Pancreas (tissue), 10 donors: ENCODE measurements around the gene ABCG1. TPM values are rescaled to one million over a fixed set of nuclear protein-coding genes. Genes with fewer than 3 reads are reported as not detected.

Source experiments
- ATAC-seq, 4 donors: fragments of 200-7000 bp; cut with Tn5 transposase; one replicate each; pipeline versions ENCODE4 v1.8.0 to v1.9.1; 2020; ENCODE audit warnings: mild to moderate bottlenecking in 4 of 4, moderate library complexity in 4 of 4
- DNase-seq, 6 donors: peaks; one replicate each; pipeline ENCODE4 v3.0.0-alpha.2; 2020
- FAIRE-seq: peaks from 2 replicates; lab custom pipeline; 2012; peaks lifted over from hg19 to GRCh38; lab: Jason Lieb, UNC
- H3K27ac ChIP-seq, 4 donors: fragments of 200-600 bp; sonication (generic); 1 replicate in 3 of 4; 2 replicates in 1 of 4; pipeline versions ENCODE4 v1.5.0 to v1.8.0; 2020
- H3K27me3 ChIP-seq, 4 donors: fragments of 200-600 bp; one replicate each; pipeline ENCODE4 v1.8.0; 2021
- H3K36me3 ChIP-seq, 3 donors: fragments of 200-600 bp; sonication (generic) in 1 of 3; one replicate each; pipeline versions ENCODE4 v1.5.0 to v1.8.0; 2020 to 2021
- H3K4me1 ChIP-seq, 3 donors: fragments of 200-600 bp; one replicate each; pipeline ENCODE4 v1.8.0; 2021
- H3K4me3 ChIP-seq, 4 donors: fragments of 200-600 bp; sonication (generic) in 2 of 4; one replicate each; pipeline versions ENCODE4 v1.5.0 to v1.8.0; 2020 to 2021
- H3K9me3 ChIP-seq, 4 donors: fragments of 200-600 bp; one replicate each; pipeline ENCODE4 v1.8.0; 2021
- WGBS, 2 donors: extraction: QIAGEN DNeasy Blood & Tissue Kit; methylation state at CpG; one replicate each; pipeline ENCODE4 v1.1.7; 2013; 5-methylcytosine and 5-hydroxymethylcytosine counted together
- intact Hi-C, 3 donors: fragments of 100-400 bp; cut with DNase I; formaldehyde crosslinking; loops; one replicate each; pipeline versions ENCODE4 v1.11.1 to v1.14.2; 2022
- polyA plus RNA-seq, 2 donors: library from polyadenylated mRNA; stranded (reverse); fragments of 200-250 nt; gene quantifications; one replicate each; pipeline ENCODE4 v1.2.3, GENCODE V29; 2013
- total RNA-seq, 6 donors: library from RNA; stranded (reverse); fragmentation: NEBNext Ultra II Directional in 4 of 6; extraction: Animal tissue kit (Norgen Biotek cat#: 25700) in 4 of 6; gene quantifications; one replicate each; pipeline versions ENCODE4 v1.2.1 to v1.2.4, GENCODE V29; 2021 to 2023
- TF ChIP-seq, protein P1 (sequence below), 4 donors: fragments of 200-600 bp; sonication (generic) in 3 of 4; IDR thresholded peaks; one replicate each; pipeline versions ENCODE4 v1.5.0 to v1.8.0; 2021; ENCODE audit warnings: antibody characterized with exemption in 4 of 4
- donor health status: healthy with polysubstance abuse.
- donor health status: DM: no; HTN: no; CAD: no; lungs with moderate emphysema.
- donor health status: DM: no; HTN: no; CAD: no.
- donor health status: control.
- donor health status: control.
- donor health status: Bipolar disorder and iron deficiency.
- donor health status: DM: yes; HTN: yes; CAD: no.
- donor health status: DM: no; HTN: no; CAD: no.
- donor health status: DM: no; HTN: no; CAD: no.
- donor health status: DM: yes; HTN: yes; CAD: no.

ABCG1 gene
- total and polyA plus RNA-seq, 8 donors = 1.6 to 10.3 (median 4.2) TPM

DNA sequence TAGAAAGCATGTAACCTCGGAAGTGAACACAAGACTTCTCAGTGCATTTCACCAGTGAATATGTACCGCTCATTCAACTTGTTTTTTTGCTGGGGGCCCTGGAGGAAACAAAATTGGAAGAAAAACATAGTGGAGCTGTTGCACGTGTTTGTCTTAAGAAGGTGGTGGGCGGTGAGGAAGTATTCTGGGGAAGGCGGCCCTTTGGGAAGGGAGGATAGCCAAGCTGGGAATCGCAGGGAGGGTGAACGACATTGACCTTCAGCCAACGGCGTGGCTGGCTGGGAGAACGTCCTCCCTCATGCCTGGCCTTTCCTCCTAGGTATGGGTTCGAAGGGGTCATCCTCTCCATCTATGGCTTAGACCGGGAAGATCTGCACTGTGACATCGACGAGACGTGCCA lies 76.9 kb downstream of the ABCG1 start:
- Histone ChIP-seq H3K36me3 (no peaks in the 10 kb centered on the region), H3K4me3 (no peak overlapping the region), H3K27me3 (no peaks in the 10 kb centered on the region), H3K27ac (no peak overlapping the region), H3K4me1 (no peaks in the 10 kb centered on the region), H3K9me3 (no peaks in the 10 kb centered on the region)
- 73 to 80% methylated on average over 15 of the region's 15 CpGs for WGBS, 2 donors
- DNase-seq (no peak), FAIRE-seq (no peak), ATAC-seq (no peak)
- intact Hi-C loops = no loop called here
- TF ChIP-seq, protein P1, sequence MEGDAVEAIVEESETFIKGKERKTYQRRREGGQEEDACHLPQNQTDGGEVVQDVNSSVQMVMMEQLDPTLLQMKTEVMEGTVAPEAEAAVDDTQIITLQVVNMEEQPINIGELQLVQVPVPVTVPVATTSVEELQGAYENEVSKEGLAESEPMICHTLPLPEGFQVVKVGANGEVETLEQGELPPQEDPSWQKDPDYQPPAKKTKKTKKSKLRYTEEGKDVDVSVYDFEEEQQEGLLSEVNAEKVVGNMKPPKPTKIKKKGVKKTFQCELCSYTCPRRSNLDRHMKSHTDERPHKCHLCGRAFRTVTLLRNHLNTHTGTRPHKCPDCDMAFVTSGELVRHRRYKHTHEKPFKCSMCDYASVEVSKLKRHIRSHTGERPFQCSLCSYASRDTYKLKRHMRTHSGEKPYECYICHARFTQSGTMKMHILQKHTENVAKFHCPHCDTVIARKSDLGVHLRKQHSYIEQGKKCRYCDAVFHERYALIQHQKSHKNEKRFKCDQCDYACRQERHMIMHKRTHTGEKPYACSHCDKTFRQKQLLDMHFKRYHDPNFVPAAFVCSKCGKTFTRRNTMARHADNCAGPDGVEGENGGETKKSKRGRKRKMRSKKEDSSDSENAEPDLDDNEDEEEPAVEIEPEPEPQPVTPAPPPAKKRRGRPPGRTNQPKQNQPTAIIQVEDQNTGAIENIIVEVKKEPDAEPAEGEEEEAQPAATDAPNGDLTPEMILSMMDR (IDR thresholded peaks at IDR 0.05) = no peak

DNA sequence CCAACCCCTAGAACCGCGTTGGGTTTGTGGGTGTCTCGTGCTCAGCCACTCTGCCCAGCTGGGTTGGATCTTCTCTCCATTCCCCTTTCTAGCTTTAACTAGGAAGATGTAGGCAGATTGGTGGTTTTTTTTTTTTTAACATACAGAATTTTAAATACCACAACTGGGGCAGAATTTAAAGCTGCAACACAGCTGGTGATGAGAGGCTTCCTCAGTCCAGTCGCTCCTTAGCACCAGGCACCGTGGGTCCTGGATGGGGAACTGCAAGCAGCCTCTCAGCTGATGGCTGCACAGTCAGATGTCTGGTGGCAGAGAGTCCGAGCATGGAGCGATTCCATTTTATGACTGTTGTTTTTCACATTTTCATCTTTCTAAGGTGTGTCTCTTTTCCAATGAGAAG lies 77.6 kb downstream of the ABCG1 start:
- Histone ChIP-seq H3K27ac (no peak overlapping the region), H3K4me1 (no peaks in the 10 kb centered on the region), H3K27me3 (no peaks in the 10 kb centered on the region), H3K36me3 (no peaks in the 10 kb centered on the region), H3K9me3 (no peaks in the 10 kb centered on the region), H3K4me3 (no peak overlapping the region)
- FAIRE-seq = no peak
- intact Hi-C loops = no loop called here
- whole genome bisulfite sequencing, 2 donors = 86 to 90% methylated on average over 7 of the region's 7 CpGs
- TF ChIP-seq, protein P1 (IDR thresholded peaks at IDR 0.05) = no peak
- no peak for ATAC-seq
- DNase-seq = no peak

DNA sequence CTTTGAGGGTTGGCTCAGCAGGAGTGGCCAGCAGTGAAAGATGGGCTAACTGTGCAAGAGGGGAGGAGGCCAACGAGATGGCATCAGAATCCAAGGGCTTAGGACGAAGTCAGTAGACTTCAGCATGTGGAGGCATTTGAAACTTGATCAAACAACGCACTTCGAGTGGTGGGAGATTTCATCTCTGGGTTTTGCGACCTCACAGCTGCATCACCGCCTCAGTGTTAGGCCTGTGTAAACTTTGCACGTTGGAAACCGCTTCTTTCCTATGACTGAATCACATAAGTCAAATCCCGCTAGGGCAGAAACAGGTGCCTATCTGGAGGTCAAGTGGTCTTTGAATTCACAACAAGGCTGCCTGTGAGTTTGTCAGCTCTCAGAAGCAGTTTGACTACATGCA lies 78.4 kb downstream of the ABCG1 start:
- WGBS, 2 donors = 69 to 73% methylated on average over 9 of the region's 9 CpGs

DNA sequence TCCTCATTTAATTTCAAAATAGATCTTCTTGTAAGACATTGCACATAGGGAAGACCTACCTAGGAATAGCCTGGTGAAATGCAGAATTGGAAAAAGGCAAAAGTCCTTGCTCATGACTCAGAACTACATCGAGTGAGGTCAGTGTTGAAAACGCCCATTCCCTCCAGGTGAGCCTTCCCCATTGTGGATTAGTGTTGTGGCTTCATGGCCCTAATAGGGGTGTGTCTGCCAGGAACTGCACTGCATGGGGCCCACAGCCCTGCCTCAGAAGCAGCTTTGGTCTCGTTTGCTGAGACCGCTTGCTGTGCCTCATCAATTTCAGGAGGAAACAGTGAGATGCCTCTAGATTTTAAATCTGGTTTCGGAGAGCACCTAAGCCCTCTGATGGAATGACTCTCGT lies 79.3 kb downstream of the ABCG1 start:
- Histone ChIP-seq H3K27ac (no peak overlapping the region), H3K9me3 (no peaks in the 10 kb centered on the region), H3K27me3 (no peaks in the 10 kb centered on the region), H3K4me1 (no peaks in the 10 kb centered on the region), H3K36me3 (no peaks in the 10 kb centered on the region), H3K4me3 (no peak overlapping the region)
- intact Hi-C loops = no loop called here
- FAIRE-seq = no peak
- no peak for DNase-seq
- no peak for ATAC-seq
- 71 to 80% methylated on average over 6 of the region's 6 CpGs for WGBS, 2 donors
- TF ChIP-seq, protein P1 (IDR thresholded peaks at IDR 0.05) = no peak

More for the DNA sequence above, 78.4 kb downstream of the ABCG1 start:
- TF ChIP-seq, protein P1 (IDR thresholded peaks at IDR 0.05) = no peak
- intact Hi-C loops = no loop called here
- H3K9me3 ChIP-seq = no peaks in the 10 kb centered on the region
- H3K4me3 ChIP-seq = no peak overlapping the region
- H3K27me3 ChIP-seq = no peaks in the 10 kb centered on the region
- H3K4me1 ChIP-seq = no peaks in the 10 kb centered on the region
- H3K27ac ChIP-seq = no peak overlapping the region
- FAIRE-seq (no peak), ATAC-seq (no peak), DNase-seq (no peak)
- no peaks in the 10 kb centered on the region for H3K36me3 ChIP-seq

DNA sequence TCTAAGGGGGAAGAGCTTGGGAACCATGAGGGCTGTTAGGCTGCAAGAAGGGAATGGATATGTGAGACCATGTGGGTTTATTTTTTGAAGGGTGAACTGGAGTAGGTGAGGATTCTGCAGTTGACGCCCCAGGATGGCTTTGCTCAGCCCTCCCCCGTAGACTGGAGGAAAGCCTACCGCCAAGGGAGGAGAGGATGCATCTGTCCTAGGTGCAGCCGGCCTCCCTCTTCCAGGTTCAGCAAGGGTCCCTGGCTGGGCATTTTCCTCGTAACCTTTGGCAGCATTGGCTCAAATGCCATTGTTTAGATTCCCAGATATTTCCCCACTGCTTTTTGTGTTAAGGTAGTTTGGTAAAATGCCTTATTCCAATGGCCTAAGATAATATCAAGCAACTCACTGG lies 79.7 kb downstream of the ABCG1 start:
- Histone ChIP-seq H3K27me3 (no peaks in the 10 kb centered on the region), H3K27ac (no peak overlapping the region), H3K9me3 (no peaks in the 10 kb centered on the region), H3K4me3 (no peak overlapping the region), H3K4me1 (no peaks in the 10 kb centered on the region), H3K36me3 (no peaks in the 10 kb centered on the region)
- intact Hi-C loops = no loop called here
- FAIRE-seq (no peak), DNase-seq (no peak), ATAC-seq (no peak)
- 86 to 89% methylated on average over 5 of the region's 5 CpGs for WGBS, 2 donors
- TF ChIP-seq, protein P1 (IDR thresholded peaks at IDR 0.05) = no peak
